ENCODE results near the gene ZBED5.

Gene ZBED5

GRCh38 chr11:10857459-10857708 lies 469 bp downstream of the ZBED5 start:
- DNase-seq (ENCODE audit: low read depth), result no peak
- TF ChIP-seq MYC (IDR thresholded peaks at IDR 0.05; ENCODE audit: low read depth, low read length) (no peak), MAX (IDR thresholded peaks at IDR 0.05; ENCODE audit: low read depth, low read length) (no peak), POLR2A (IDR thresholded peaks at IDR 0.05; ENCODE audit: extremely low read depth, insufficient read length) (no peak), CTCF (IDR thresholded peaks at IDR 0.05; ENCODE audit: low read depth, low read length) (no peak)
- peak overlapping the region; percentile 83 for H3K4me3 ChIP-seq (ENCODE audit: low read depth, low read length)

- no peak for TF ChIP-seq MYC (IDR thresholded peaks at IDR 0.05; ENCODE audit: low read depth, low read length)
- no peak for TF ChIP-seq CTCF (IDR thresholded peaks at IDR 0.05; ENCODE audit: low read depth, low read length)
- no peak for TF ChIP-seq MAX (IDR thresholded peaks at IDR 0.05; ENCODE audit: low read depth, low read length)
- TF ChIP-seq POLR2A (IDR thresholded peaks at IDR 0.05; ENCODE audit: extremely low read depth, insufficient read length), result no peak
- H3K4me3 ChIP-seq (ENCODE audit: low read depth, low read length), result peak overlapping the region; percentile 83
- peak; percentile 67 for DNase-seq (ENCODE audit: low read depth)
Measured at GRCh38 chr11:10856689-10857458, 979 bp downstream of the ZBED5 start.

GRCh38 chr11:10855295-10855694 lies 2.6 kb downstream of the ZBED5 start:
- TF ChIP-seq MYC (IDR thresholded peaks at IDR 0.05; ENCODE audit: low read depth, low read length) (no peak), MAX (IDR thresholded peaks at IDR 0.05; ENCODE audit: low read depth, low read length) (no peak), POLR2A (IDR thresholded peaks at IDR 0.05; ENCODE audit: extremely low read depth, insufficient read length) (no peak), CTCF (IDR thresholded peaks at IDR 0.05; ENCODE audit: low read depth, low read length) (no peak)
- H3K4me3 ChIP-seq (ENCODE audit: low read depth, low read length), result no peak overlapping the region
- no peak for DNase-seq (ENCODE audit: low read depth)

- no peak for TF ChIP-seq MYC (IDR thresholded peaks at IDR 0.05; ENCODE audit: low read depth, low read length)
- TF ChIP-seq POLR2A (IDR thresholded peaks at IDR 0.05; ENCODE audit: extremely low read depth, insufficient read length), result no peak
- no peak for TF ChIP-seq MAX (IDR thresholded peaks at IDR 0.05; ENCODE audit: low read depth, low read length)
- no peak for TF ChIP-seq CTCF (IDR thresholded peaks at IDR 0.05; ENCODE audit: low read depth, low read length)
- no peak for DNase-seq (ENCODE audit: low read depth)
- H3K4me3 ChIP-seq (ENCODE audit: low read depth, low read length), result no peak overlapping the region
Measured at GRCh38 chr11:10847960-10848860, 9.6 kb downstream of the ZBED5 start.

- no peak overlapping the region for H3K4me3 ChIP-seq (ENCODE audit: low read depth, low read length)
- no peak for DNase-seq (ENCODE audit: low read depth)
- TF ChIP-seq POLR2A (IDR thresholded peaks at IDR 0.05; ENCODE audit: extremely low read depth, insufficient read length), result no peak
- no peak for TF ChIP-seq MAX (IDR thresholded peaks at IDR 0.05; ENCODE audit: low read depth, low read length)
- no peak for TF ChIP-seq MYC (IDR thresholded peaks at IDR 0.05; ENCODE audit: low read depth, low read length)
- no peak for TF ChIP-seq CTCF (IDR thresholded peaks at IDR 0.05; ENCODE audit: low read depth, low read length)
Measured at GRCh38 chr11:10846660-10847059, 11.2 kb downstream of the ZBED5 start.

Measured in NB4 (cell line).